ENCODE data around the gene ELP4.

- no peak for TF ChIP-seq GATA2 (IDR thresholded peaks at IDR 0.05; ENCODE audit: low read depth, low read length)
- TF ChIP-seq GATA3 (IDR thresholded peaks at IDR 0.05; ENCODE audit: low read depth, low read length) = no peak
Observed at GRCh38 chr11:31780480-31780971, 271.0 kb downstream of the ELP4 start.

All from SH-SY5Y (cell line).